ENCODE results near the gene NCF2. TPM values are rescaled to one million over a fixed set of nuclear protein-coding genes. Genes with fewer than 3 reads are reported as not detected.

The NCF2 gene
- total RNA-seq, 1 experiment from 2014 or later, result 0.10 TPM

- Histone ChIP-seq H3K36me3 (ENCODE audit: control insufficient read depth, insufficient read depth, low read length) (peaks cover 9% of the 10 kb centered on the region), H3K27ac (ENCODE audit: low read length) (no peak overlapping the region), H3K4me3 (ENCODE audit: low read depth in 2 of 2, low read length in 2 of 2) (no peak overlapping the region), H3K4me1 (ENCODE audit: control insufficient read depth, insufficient read depth, low read length) (no peaks in the 10 kb centered on the region), H3K9me3 (ENCODE audit: control insufficient read depth, insufficient read depth, low read depth, low read length) (no peaks in the 10 kb centered on the region), H3K27me3 (ENCODE audit: control insufficient read depth, insufficient read depth, low read length) (no peaks in the 10 kb centered on the region)
- intact Hi-C loops (cut with micrococcal nuclease; ENCODE audit: unreplicated experiment), result no loop called here
- BruUV-seq (replicated peaks), result no TSS peak
- CTCF ChIA-PET, result no interaction called here
- no peak for TF ChIP-seq POLR2AphosphoS5 (IDR thresholded peaks at IDR 0.05; ENCODE audit: low read depth, low read length)
- no peak for TF ChIP-seq TCF7L2 (IDR thresholded peaks at IDR 0.05; ENCODE audit: low read depth, low read length)
- TF ChIP-seq SIN3A (IDR thresholded peaks at IDR 0.05; ENCODE audit: borderline replicate concordance, insufficient read depth, low read depth, low read length), result no peak
- no peak for TF ChIP-seq CTCF (IDR thresholded peaks at IDR 0.05)
- no peak for TF ChIP-seq REST (IDR thresholded peaks at IDR 0.05; ENCODE audit: insufficient read depth in 1 of 2, low read depth in 2 of 2, low read length in 1 of 2)
- DNase-seq (ENCODE audit: low read depth, low spot score) (no peak), ATAC-seq (no peak)
- POLR2A ChIA-PET, result no interaction called here
- in situ Hi-C loops (cut with HindIII; ENCODE audit: low pct_unique_long_range_greater_than_20kb, low sequenced_read_pairs), result no loop called here
Measured at GRCh38 chr1:183520379-183520778, 69.9 kb downstream of the NCF2 start.

- Histone ChIP-seq H3K36me3 (ENCODE audit: control insufficient read depth, insufficient read depth, low read length) (peaks cover 9% of the 10 kb centered on the region), H3K4me3 (ENCODE audit: low read depth in 2 of 2, low read length in 2 of 2) (no peak overlapping the region), H3K9me3 (ENCODE audit: control insufficient read depth, insufficient read depth, low read depth, low read length) (no peaks in the 10 kb centered on the region), H3K27me3 (ENCODE audit: control insufficient read depth, insufficient read depth, low read length) (no peaks in the 10 kb centered on the region), H3K4me1 (ENCODE audit: control insufficient read depth, insufficient read depth, low read length) (peaks cover 14% of the 10 kb centered on the region), H3K27ac (ENCODE audit: low read length) (no peak overlapping the region)
- ATAC-seq (no peak), DNase-seq (ENCODE audit: low read depth, low spot score) (no peak)
- POLR2A ChIA-PET, result no interaction called here
- TF ChIP-seq POLR2AphosphoS5 (IDR thresholded peaks at IDR 0.05; ENCODE audit: low read depth, low read length) (no peak), REST (IDR thresholded peaks at IDR 0.05; ENCODE audit: insufficient read depth in 1 of 2, low read depth in 2 of 2, low read length in 1 of 2) (no peak), SIN3A (IDR thresholded peaks at IDR 0.05; ENCODE audit: borderline replicate concordance, insufficient read depth, low read depth, low read length) (no peak), TCF7L2 (IDR thresholded peaks at IDR 0.05; ENCODE audit: low read depth, low read length) (no peak), CTCF (IDR thresholded peaks at IDR 0.05) (no peak)
- intact Hi-C loops (cut with micrococcal nuclease; ENCODE audit: unreplicated experiment) (no loop called here), in situ Hi-C loops (cut with HindIII; ENCODE audit: low pct_unique_long_range_greater_than_20kb, low sequenced_read_pairs) (no loop called here)
- CTCF ChIA-PET, result no interaction called here
- BruUV-seq (replicated peaks), result no TSS peak
Measured at GRCh38 chr1:183517401-183517800, 72.9 kb downstream of the NCF2 start.

Data from Panc1 (cell line).